Naive thymus-derived CD8-positive, alpha-beta T cell (primary cell): ENCODE data around the gene EEF1AKMT2. TPM values are rescaled to one million over a fixed set of nuclear protein-coding genes. Genes with fewer than 3 reads are reported as not detected.
A peak's percentile ranks its signal among the peaks of the same experiment; 100 is the strongest.
"Not testable (repeated sequence)": the region's sequence is repeated elsewhere in the genome, so short reads cannot be mapped to it uniquely, and the experiment has no call there.

Experiments used
- ATAC-seq, 2 donors: fragments of 150-1000 bp; cut with Tn5 transposase in 1 of 2; sonication (Bioruptor Pico), chemical (Tn5 transposase) in 1 of 2; 1 replicate in 1 of 2; 2 replicates in 1 of 2; pipeline ENCODE4 v1.10.0; 2021; ENCODE audit warnings: mild to moderate bottlenecking in 2 of 2, moderate library complexity in 2 of 2
- POLR2A ChIA-PET: fragments of 350-600 bp; sonication (Branson Sonifier 250); formaldehyde crosslinking; loops from one replicate; lab custom pipeline; 2021; ENCODE audit warnings: antibody characterized with exemption; lab: Charles Lee
- DNase-seq, 10 donors: peaks; one replicate each; pipeline versions ENCODE4 v3.0.0 to v3.0.0-alpha.2; 2020 to 2022
- H3K27ac Mint-ChIP-seq, 10 donors: one replicate each; pipeline ENCODE4 v1.8.0; 2020 to 2022; ENCODE audit warnings: mild to moderate bottlenecking in 10 of 10, mixed read lengths in 10 of 10, moderate library complexity in 4 of 10, inconsistent platforms in 1 of 10
- H3K27me3 Mint-ChIP-seq, 5 donors: one replicate each; pipeline ENCODE4 v1.8.0; 2021 to 2022; ENCODE audit warnings: mixed read lengths in 5 of 5
- H3K36me3 Mint-ChIP-seq, 3 donors: one replicate each; pipeline ENCODE4 v1.8.0; 2020 to 2022; ENCODE audit warnings: mixed read lengths in 3 of 3, mild to moderate bottlenecking in 2 of 3, inconsistent platforms in 1 of 3
- H3K4me1 Mint-ChIP-seq, 4 donors: one replicate each; pipeline ENCODE4 v1.8.0; 2021 to 2022; ENCODE audit warnings: mixed read lengths in 4 of 4
- H3K4me3 Mint-ChIP-seq, 10 donors: one replicate each; pipeline ENCODE4 v1.8.0; 2020 to 2022; ENCODE audit warnings: mild to moderate bottlenecking in 10 of 10, mixed read lengths in 10 of 10, moderate library complexity in 6 of 10, inconsistent platforms in 1 of 10
- H3K9me3 Mint-ChIP-seq, 9 donors: one replicate each; pipeline ENCODE4 v1.8.0; 2020 to 2022; ENCODE audit warnings: mixed read lengths in 9 of 9, mild to moderate bottlenecking in 3 of 9, inconsistent platforms in 1 of 9, moderate library complexity in 1 of 9
- polyA plus RNA-seq, 3 donors: library from polyadenylated mRNA; unstranded; fragments of 300-500 nt; fragmentation: Illumina TruSeq; gene quantifications; one replicate each; pipeline ENCODE4 v1.2.3, GENCODE V29; 2021
- total RNA-seq, 8 experiments: library from RNA in 2 of 8; stranded (reverse) in 2 of 8; gene quantifications; one replicate each; pipeline ENCODE4 v1.2.3 and lab custom pipeline; 2021 to 2026

Gene EEF1AKMT2
- total and polyA plus RNA-seq, 5 experiments from 2014 or later, result 18.4 to 29.9 (median 22.4) TPM

GRCh38 chr10:124802313-124802675 is 10.6 kb upstream of the EEF1AKMT2 start:
- Mint-ChIP-seq H3K36me3 (peaks cover 0 to 7% (median 0%) of the 10 kb centered on the region in 3 donors), H3K4me3 (peak overlapping the region; percentile 85 to 94 (median 89)), H3K9me3 (no peaks in the 10 kb centered on the region), H3K4me1 (peaks cover 6 to 26% (median 15%) of the 10 kb centered on the region in 4 donors), H3K27me3 (peaks cover 0 to 5% (median 0%) of the 10 kb centered on the region in 5 donors), H3K27ac (peak overlapping the region; percentile 79 to 96 (median 90))
- no peak for ATAC-seq
- peak in 2 of 10 donors; percentile 2 to 3 for DNase-seq
- POLR2A ChIA-PET, result interaction anchor here (0.9 to 1.2 kb wide), 6 partner anchors 9 to 340 kb away, joined by 3 to 15 read pairs (median 6); partner anchors contain the start of genes EEF1AKMT2 and LHPP

- peak overlapping the region in 1 of 10 donors; percentile 52 for H3K4me3 Mint-ChIP-seq
- no peak for ATAC-seq
- DNase-seq, result no peak
- peaks cover 0 to 5% (median 0%) of the 10 kb centered on the region in 5 donors for H3K27me3 Mint-ChIP-seq
- H3K9me3 Mint-ChIP-seq, result no peaks in the 10 kb centered on the region
- POLR2A ChIA-PET, result no interaction called here
- H3K36me3 Mint-ChIP-seq, result no peaks in the 10 kb centered on the region
- no peak overlapping the region for H3K27ac Mint-ChIP-seq
- peaks cover 6 to 22% (median 15%) of the 10 kb centered on the region in 4 donors for H3K4me1 Mint-ChIP-seq
These were observed 7.5 kb upstream of the EEF1AKMT2 start for GRCh38 chr10:124799211-124799610.

GRCh38 chr10:124798781-124799180 is 7.1 kb upstream of the EEF1AKMT2 start:
- Mint-ChIP-seq H3K9me3 (no peaks in the 10 kb centered on the region), H3K36me3 (no peaks in the 10 kb centered on the region), H3K4me3 (peak overlapping the region in 2 of 10 donors; percentile 23 to 52), H3K27me3 (peaks cover 0 to 5% (median 0%) of the 10 kb centered on the region in 5 donors), H3K27ac (peak overlapping the region in 1 of 10 donors; percentile 56), H3K4me1 (peaks cover 6 to 22% (median 15%) of the 10 kb centered on the region in 4 donors)
- no peak for DNase-seq
- no peak for ATAC-seq
- POLR2A ChIA-PET, result no interaction called here

- Mint-ChIP-seq H3K4me1 (peaks cover 6 to 22% (median 15%) of the 10 kb centered on the region in 4 donors), H3K27me3 (peaks cover 0 to 5% (median 0%) of the 10 kb centered on the region in 5 donors), H3K4me3 (no peak overlapping the region), H3K27ac (no peak overlapping the region), H3K36me3 (no peaks in the 10 kb centered on the region), H3K9me3 (no peaks in the 10 kb centered on the region)
- ATAC-seq, result no peak
- no peak for DNase-seq
- POLR2A ChIA-PET, result interaction anchor here (0.6 kb wide), 1 partner anchor 8 kb away, joined by 4 read pairs; no protein-coding TSS in a partner anchor
These were observed 6.7 kb upstream of the EEF1AKMT2 start for GRCh38 chr10:124798364-124798763.

- POLR2A ChIA-PET, result interaction anchor here (1.0 to 1.5 kb wide), 2 partner anchors 9 to 114 kb away, joined by 3 to 9 read pairs; partner anchors contain the start of gene ABRAXAS2
- Mint-ChIP-seq H3K9me3 (no peaks in the 10 kb centered on the region), H3K27ac (peak overlapping the region in 9 of 10 donors; percentile 19 to 98 (median 93)), H3K4me3 (peak overlapping the region; percentile 94 to 100 (median 98)), H3K36me3 (peaks cover 0 to 7% (median 0%) of the 10 kb centered on the region in 3 donors), H3K4me1 (peaks cover 7 to 25% (median 23%) of the 10 kb centered on the region in 4 donors), H3K27me3 (no peaks in the 10 kb centered on the region)
- DNase-seq (no peak), ATAC-seq (no peak)
These were observed 1.3 kb upstream of the EEF1AKMT2 start for GRCh38 chr10:124792998-124793352.

- peaks cover 0 to 77% (median 16%) of the 10 kb centered on the region in 3 donors for H3K36me3 Mint-ChIP-seq
- ATAC-seq, H3K27ac Mint-ChIP-seq, DNase-seq, H3K27me3 Mint-ChIP-seq, H3K4me3 Mint-ChIP-seq, H3K9me3 Mint-ChIP-seq, H3K4me1 Mint-ChIP-seq, POLR2A ChIA-PET: not testable (repeated sequence)
These were observed 8.8 kb downstream of the EEF1AKMT2 start for GRCh38 chr10:124782900-124783299.

- no peaks in the 10 kb centered on the region for H3K9me3 Mint-ChIP-seq
- peaks cover 0 to 1% (median 0%) of the 10 kb centered on the region in 4 donors for H3K4me1 Mint-ChIP-seq
- H3K36me3 Mint-ChIP-seq, result peaks cover 0 to 79% (median 34%) of the 10 kb centered on the region in 3 donors
- POLR2A ChIA-PET, result no interaction called here
- no peaks in the 10 kb centered on the region for H3K27me3 Mint-ChIP-seq
- no peak for ATAC-seq
- H3K27ac Mint-ChIP-seq, result no peak overlapping the region
- no peak for DNase-seq
- no peak overlapping the region for H3K4me3 Mint-ChIP-seq
These were observed 22.9 kb downstream of the EEF1AKMT2 start for GRCh38 chr10:124768791-124769190.

- POLR2A ChIA-PET, result no interaction called here
- ATAC-seq, result no peak
- H3K36me3 Mint-ChIP-seq, result peaks cover 0 to 73% (median 22%) of the 10 kb centered on the region in 3 donors
- H3K27ac Mint-ChIP-seq, result peak overlapping the region in 1 of 10 donors; percentile 47
- DNase-seq, result no peak
- H3K4me1 Mint-ChIP-seq, result peaks cover 0 to 8% (median 0%) of the 10 kb centered on the region in 4 donors
- no peaks in the 10 kb centered on the region for H3K9me3 Mint-ChIP-seq
- H3K27me3 Mint-ChIP-seq, result no peaks in the 10 kb centered on the region
- H3K4me3 Mint-ChIP-seq, result no peak overlapping the region
These were observed 26.4 kb downstream of the EEF1AKMT2 start for GRCh38 chr10:124765256-124765655.

GRCh38 chr10:124763267-124763666 is 28.4 kb downstream of the EEF1AKMT2 start:
- no peak for ATAC-seq
- POLR2A ChIA-PET, result no interaction called here
- no peak overlapping the region for H3K27ac Mint-ChIP-seq
- DNase-seq, result no peak
- H3K4me3 Mint-ChIP-seq, result no peak overlapping the region
- peaks cover 0 to 8% (median 0%) of the 10 kb centered on the region in 4 donors for H3K4me1 Mint-ChIP-seq
- H3K36me3 Mint-ChIP-seq, result peaks cover 0 to 73% (median 24%) of the 10 kb centered on the region in 3 donors
- H3K27me3 Mint-ChIP-seq, result no peaks in the 10 kb centered on the region
- no peaks in the 10 kb centered on the region for H3K9me3 Mint-ChIP-seq

- Mint-ChIP-seq H3K36me3 (peaks cover 0 to 75% (median 24%) of the 10 kb centered on the region in 3 donors), H3K27ac (no peak overlapping the region), H3K27me3 (no peaks in the 10 kb centered on the region), H3K4me3 (no peak overlapping the region), H3K4me1 (peaks cover 0 to 8% (median 0%) of the 10 kb centered on the region in 4 donors), H3K9me3 (no peaks in the 10 kb centered on the region)
- POLR2A ChIA-PET, result no interaction called here
- no peak for DNase-seq
- no peak for ATAC-seq
These were observed 29.4 kb downstream of the EEF1AKMT2 start for GRCh38 chr10:124762281-124762680.

GRCh38 chr10:124756156-124756903 is 35.4 kb downstream of the EEF1AKMT2 start:
- no peaks in the 10 kb centered on the region for H3K9me3 Mint-ChIP-seq
- no peak overlapping the region for H3K27ac Mint-ChIP-seq
- H3K27me3 Mint-ChIP-seq, result no peaks in the 10 kb centered on the region
- peaks cover 0 to 5% (median 1%) of the 10 kb centered on the region in 4 donors for H3K4me1 Mint-ChIP-seq
- no peak overlapping the region for H3K4me3 Mint-ChIP-seq
- POLR2A ChIA-PET, result interaction anchor here (0.5 kb wide), 1 partner anchor 163 kb away, joined by 3 read pairs; no protein-coding TSS in a partner anchor
- ATAC-seq (no peak), DNase-seq (no peak)
- H3K36me3 Mint-ChIP-seq, result peaks cover 0 to 62% (median 16%) of the 10 kb centered on the region in 3 donors

GRCh38 chr10:124755581-124755980 is 36.1 kb downstream of the EEF1AKMT2 start:
- POLR2A ChIA-PET, result no interaction called here
- Mint-ChIP-seq H3K27me3 (no peaks in the 10 kb centered on the region), H3K9me3 (no peaks in the 10 kb centered on the region), H3K4me3 (no peak overlapping the region), H3K27ac (no peak overlapping the region), H3K4me1 (peaks cover 0 to 3% (median under 1%) of the 10 kb centered on the region in 4 donors), H3K36me3 (peaks cover 0 to 56% (median 10%) of the 10 kb centered on the region in 3 donors)
- DNase-seq (no peak), ATAC-seq (no peak)

GRCh38 chr10:124754227-124754626 is 37.5 kb downstream of the EEF1AKMT2 start:
- peaks cover 0 to 4% (median 2%) of the 10 kb centered on the region in 4 donors for H3K4me1 Mint-ChIP-seq
- no peaks in the 10 kb centered on the region for H3K9me3 Mint-ChIP-seq
- no peaks in the 10 kb centered on the region for H3K27me3 Mint-ChIP-seq
- H3K36me3 Mint-ChIP-seq, result peaks cover 0 to 47% (median 3%) of the 10 kb centered on the region in 3 donors
- H3K27ac Mint-ChIP-seq, result peak overlapping the region in 3 of 10 donors; percentile 3 to 32 (median 3)
- no peak overlapping the region for H3K4me3 Mint-ChIP-seq
- DNase-seq (no peak), ATAC-seq (no peak)
- POLR2A ChIA-PET, result no interaction called here
